NCI-H2081 (cell line): ENCODE data around the gene ZNF83.
"Not testable (repeated sequence)": the region's sequence is repeated elsewhere in the genome, so short reads cannot be mapped to it uniquely, and the experiment has no call there.

Source experiments
- DNase-seq, 2 experiments: peaks; one replicate each; lab custom pipeline; 2025; lab: John Stamatoyannopoulos, UW

ZNF83 gene

GRCh38 chr19:52637718-52638585, at the start of gene ZNF83:
ZNF83 (minus strand) TSS chr19:52638355.
- peak; percentile 88 to 93 for DNase-seq

DNA sequence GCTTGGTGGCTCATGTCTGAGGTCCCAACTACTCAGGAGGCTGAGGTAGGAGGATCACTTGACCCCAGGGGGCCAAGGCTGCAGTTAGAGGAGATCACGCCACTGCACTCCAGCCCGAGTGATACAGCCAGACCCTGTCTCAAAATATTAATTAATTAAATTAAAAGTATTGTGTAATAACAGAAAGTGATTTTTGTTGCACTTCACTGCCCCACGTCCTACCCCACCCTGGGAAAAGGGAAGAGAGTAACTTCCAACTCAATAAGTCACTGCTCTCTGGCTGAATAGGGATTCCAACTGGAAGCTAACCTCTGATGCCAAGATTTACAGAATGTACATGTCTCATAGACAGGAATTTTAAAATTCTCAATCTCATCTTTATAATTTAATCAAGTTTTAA, 49.5 kb upstream of the ZNF83 start:
- DNase-seq: no peak

DNA sequence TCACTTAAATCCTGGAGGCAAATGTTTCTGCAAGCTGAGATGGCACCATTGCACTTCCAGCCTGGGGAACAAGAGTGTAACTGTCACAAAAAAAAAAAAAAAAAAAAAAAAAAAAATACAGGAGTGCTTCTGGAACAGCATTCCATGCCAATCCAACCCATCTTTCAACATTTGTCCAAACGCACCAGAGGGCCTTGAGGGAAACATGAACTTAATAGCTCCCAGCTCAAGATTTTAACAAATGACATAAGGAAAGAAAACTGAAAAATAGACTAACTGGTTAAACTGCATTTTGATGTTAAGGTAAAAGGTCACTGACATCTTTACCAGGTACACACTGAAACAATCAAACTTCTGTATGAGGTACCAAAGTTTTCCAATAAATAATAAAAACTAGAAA, 47.7 kb upstream of the ZNF83 start:
- no peak for DNase-seq

DNA sequence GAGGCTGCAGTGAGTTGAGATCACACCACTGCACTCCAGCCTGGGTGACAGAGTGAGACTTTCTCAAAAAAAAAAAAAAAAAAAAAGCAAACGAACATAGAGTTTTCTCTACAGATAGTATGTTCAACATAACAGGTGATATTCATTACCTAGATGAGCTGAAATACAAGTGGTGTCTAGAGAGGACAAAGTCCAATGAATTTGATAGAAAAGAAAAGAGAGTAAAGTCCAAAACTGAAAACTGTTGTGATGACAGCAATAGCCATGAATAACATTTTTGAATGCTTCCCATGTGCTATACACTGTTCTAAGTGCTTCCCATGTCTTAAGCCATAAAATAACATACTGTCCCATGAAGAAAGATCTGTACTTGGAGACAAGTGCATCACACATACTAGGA, 43.1 kb upstream of the ZNF83 start:
- DNase-seq: not testable (repeated sequence)

DNA sequence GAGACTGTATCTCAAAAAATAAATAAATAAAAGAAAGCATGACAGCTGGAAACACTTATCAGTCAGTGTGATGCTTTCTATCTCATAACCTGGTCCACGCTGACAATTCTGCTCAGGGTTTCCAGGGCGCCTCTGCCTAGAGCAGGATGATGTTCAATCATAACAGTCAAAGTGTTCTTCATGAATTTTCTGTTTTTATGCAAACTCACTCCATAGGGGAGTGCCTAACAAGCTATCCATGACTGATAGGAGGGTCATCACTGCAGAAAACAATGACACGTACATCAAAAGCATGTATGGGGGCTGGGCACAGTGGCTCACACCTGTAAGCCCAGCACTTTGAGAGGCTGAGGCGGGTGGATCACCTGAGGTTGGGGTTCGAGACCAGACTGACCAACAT, 41.4 kb upstream of the ZNF83 start:
- no peak for DNase-seq

DNA sequence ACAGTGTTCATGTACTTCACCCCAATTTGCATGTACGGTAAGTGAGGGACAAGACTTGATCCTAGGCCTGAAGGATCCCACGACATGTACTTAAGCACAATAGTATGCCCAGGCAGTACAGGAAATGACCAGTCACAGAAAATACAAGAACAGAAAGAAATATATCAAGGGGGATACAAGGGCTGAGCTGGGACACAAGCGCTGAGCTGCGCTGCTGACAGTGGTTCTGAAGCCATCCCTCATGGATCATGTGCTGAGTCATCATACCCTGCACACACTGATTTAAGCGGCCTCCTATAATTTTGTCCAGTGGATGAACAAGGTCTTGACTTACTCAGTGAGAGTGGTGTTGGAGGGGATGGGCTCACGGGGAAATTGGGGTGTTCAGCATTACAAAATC, 37.1 kb upstream of the ZNF83 start:
- not testable (repeated sequence) for DNase-seq

DNA sequence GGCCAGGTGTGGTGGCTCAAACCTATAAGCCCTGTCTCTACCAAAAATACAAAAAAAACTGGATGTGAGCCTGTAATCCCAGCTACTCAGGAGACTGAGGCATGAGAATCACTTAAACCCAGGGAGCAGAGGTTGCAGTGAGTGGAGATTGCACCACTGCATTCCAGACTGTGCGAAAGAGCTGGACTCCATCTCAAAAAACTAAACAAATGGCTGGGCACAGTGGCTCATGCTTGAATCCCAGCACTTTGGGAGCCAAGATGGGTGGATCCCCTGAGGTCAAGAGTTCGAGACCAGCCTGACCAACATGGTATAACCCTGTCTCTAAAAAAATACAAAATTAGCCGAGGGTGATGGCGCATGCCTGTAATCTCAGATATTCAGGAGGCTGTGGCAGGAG, 34.9 kb upstream of the ZNF83 start:
- DNase-seq: no peak

DNA sequence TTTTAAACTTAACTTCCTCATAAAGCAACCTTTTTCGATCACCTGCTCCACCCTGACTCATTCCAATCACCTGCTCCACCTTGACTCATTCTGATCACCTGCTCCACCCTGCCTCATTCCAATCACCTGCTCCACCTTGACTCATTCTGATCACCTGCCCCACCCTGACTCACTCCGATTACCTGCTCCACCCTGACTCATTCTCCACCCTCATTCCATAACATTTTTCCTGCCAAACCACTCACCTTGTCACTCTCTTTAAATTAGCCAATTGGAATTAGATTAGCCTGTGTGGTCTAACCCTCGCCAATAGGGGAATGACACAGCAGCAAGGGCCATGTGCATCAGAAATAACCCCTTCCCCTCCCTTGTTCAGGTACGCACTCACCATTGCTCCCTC, 31.9 kb upstream of the ZNF83 start:
- no peak for DNase-seq

GRCh38 chr19:52669586-52669985, 31.4 kb upstream of the ZNF83 start:
- no peak for DNase-seq

DNA sequence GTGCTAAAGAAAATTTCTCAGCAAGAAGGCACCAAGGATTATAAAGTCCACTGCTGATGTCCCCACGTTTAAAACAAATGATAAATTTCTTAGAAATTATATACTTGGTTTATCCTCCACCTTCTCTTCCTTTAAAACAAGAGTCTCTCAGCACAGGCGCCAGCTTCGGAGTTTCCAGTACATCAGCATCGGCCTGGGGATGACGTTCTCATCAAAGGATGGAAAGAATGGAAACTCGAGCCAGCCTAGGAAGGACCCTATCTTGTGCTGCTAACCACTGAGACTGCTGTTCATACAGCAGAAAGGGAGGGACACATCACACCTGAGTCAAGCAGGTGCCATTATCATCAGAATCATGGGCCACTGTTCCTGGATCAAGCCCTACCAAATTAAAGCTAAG, 29.8 kb upstream of the ZNF83 start:
- DNase-seq: no peak

- DNase-seq: no peak
Observed at GRCh38 chr19:52666506-52666905, 28.4 kb upstream of the ZNF83 start.

DNA sequence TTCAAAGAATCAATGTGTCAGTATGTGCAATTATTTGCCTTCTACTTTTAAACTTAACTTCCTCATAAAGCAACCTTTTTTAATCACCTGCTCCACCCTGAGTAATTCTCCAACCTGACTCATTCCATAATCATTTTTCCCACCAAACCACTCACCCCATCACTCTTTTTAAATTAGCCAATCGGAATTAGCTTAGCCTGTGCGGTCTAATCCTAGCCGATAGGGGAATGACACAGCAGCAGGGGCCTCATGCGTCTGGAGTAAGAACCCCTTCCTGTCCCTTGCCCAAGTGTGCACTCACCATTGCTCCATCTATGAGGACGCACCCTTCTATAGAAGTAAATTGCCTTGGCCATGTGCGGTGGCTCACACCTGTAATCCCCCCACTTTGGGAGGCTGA, 27.4 kb upstream of the ZNF83 start:
- DNase-seq: no peak

DNA sequence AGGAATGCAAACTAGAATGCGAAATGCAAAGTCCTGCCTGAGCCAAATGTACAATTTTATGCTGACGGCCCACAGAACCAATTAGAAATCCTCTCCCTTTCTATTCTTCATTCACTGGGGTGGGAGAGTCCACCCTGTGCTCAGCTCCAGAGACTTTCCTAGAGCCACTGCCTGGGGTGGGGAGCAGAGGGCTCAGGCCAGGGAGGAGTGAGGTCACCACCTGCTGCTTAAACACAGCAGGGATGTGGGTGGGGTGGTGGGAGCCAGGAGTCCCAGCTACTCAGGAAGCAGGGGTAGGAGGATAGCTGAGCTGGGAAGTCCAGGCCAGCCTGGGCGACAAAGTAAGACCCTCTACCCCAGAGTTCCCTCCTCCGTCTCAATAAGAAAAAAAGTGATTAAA, 26.9 kb upstream of the ZNF83 start:
- DNase-seq: no peak

- DNase-seq: no peak
Observed at GRCh38 chr19:52664461-52664860, 26.3 kb upstream of the ZNF83 start.

- no peak for DNase-seq
Observed at GRCh38 chr19:52662631-52663030, 24.5 kb upstream of the ZNF83 start.

- DNase-seq: no peak
Observed at GRCh38 chr19:52660981-52661380, 22.8 kb upstream of the ZNF83 start.

GRCh38 chr19:52659013-52659412, 20.9 kb upstream of the ZNF83 start:
- DNase-seq: no peak

DNA sequence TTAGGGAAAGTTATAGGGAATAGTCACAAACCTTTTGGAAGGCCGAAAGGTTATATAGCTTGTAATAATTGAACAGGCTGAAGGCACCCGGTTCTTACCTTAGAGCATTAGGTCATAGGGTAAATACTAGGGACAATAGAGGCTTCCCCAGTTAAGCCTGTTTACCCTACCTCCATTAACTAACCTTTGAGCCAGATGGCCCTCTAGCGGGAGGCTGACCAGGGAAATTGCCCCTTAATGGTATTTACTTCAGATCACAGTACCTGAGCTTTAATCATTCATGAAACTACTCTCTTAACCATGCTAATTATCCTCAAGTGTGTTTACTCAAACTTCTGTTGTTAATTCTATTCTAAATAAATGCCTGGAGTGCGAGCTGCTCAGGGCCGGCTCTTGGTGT, 20.4 kb upstream of the ZNF83 start:
- DNase-seq: peak in 1 of 2 experiments; percentile 57

DNA sequence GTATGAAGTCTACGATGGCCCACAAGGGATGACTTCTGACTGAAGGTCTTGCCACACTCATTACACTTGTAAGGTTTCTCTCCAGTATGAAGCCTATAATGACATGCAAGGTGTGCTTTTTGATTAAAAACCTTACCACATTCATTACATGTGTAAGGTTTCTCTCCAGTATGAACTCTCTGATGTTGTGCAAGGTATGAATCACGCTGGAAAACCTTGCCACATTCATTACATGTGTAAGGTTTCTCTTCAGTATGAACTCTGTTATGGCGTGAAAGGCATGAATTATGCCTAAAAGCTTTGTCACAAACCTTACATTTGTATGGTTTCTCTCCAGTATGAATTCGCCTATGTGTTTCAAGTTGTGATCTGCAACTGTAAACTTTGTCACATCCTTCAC, 15.0 kb upstream of the ZNF83 start:
- no peak for DNase-seq

- DNase-seq: no peak
Observed at GRCh38 chr19:52651956-52652355, 13.8 kb upstream of the ZNF83 start.

DNA sequence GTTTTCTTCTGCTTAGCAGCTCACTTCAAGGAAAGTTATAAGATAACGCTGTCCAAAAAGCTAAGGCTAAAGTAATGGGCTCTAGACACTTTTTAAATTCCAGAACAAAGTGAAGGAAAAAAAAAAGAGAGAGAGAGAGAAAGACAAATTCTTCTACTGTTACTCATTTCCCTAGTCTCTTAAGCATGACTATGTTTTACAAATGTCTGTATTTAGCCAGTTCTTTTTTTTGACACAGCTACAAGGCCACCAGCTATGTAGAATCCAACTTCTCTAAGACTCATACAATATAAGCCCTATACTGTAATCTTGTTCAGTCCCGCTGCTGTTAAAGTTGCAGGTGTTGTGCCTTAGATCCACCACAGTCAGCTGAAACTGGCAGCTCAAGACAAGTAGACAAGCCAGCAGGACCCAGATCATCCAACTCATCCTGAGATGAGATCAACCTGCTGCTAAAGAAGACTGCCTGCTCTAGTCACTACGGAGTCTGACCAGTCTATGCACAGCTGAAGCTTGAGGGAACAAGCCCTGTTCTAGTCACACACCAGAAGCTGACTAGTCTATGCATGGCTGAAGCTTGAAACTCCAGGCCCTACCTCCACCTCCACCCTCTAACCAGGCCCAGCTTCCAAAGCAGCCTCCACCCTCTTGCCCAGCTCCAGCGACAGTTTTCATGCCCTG, 10.3 kb upstream of the ZNF83 start:
- no peak for DNase-seq

- DNase-seq: no peak
Observed at GRCh38 chr19:52646571-52647217, 8.5 kb upstream of the ZNF83 start.

GRCh38 chr19:52640916-52641315, 2.8 kb upstream of the ZNF83 start:
- no peak for DNase-seq
